COLO829 (cell line): ENCODE data around the gene NDUFAF2.
"Not testable (repeated sequence)": the region's sequence is repeated elsewhere in the genome, so short reads cannot be mapped to it uniquely, and the experiment has no call there.

ENCODE experiments used
- DNase-seq: peaks from one replicate; pipeline ENCODE4 v3.0.0; 2012; ENCODE audit warnings: low spot score

Gene NDUFAF2, protein sequence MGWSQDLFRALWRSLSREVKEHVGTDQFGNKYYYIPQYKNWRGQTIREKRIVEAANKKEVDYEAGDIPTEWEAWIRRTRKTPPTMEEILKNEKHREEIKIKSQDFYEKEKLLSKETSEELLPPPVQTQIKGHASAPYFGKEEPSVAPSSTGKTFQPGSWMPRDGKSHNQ

DNA sequence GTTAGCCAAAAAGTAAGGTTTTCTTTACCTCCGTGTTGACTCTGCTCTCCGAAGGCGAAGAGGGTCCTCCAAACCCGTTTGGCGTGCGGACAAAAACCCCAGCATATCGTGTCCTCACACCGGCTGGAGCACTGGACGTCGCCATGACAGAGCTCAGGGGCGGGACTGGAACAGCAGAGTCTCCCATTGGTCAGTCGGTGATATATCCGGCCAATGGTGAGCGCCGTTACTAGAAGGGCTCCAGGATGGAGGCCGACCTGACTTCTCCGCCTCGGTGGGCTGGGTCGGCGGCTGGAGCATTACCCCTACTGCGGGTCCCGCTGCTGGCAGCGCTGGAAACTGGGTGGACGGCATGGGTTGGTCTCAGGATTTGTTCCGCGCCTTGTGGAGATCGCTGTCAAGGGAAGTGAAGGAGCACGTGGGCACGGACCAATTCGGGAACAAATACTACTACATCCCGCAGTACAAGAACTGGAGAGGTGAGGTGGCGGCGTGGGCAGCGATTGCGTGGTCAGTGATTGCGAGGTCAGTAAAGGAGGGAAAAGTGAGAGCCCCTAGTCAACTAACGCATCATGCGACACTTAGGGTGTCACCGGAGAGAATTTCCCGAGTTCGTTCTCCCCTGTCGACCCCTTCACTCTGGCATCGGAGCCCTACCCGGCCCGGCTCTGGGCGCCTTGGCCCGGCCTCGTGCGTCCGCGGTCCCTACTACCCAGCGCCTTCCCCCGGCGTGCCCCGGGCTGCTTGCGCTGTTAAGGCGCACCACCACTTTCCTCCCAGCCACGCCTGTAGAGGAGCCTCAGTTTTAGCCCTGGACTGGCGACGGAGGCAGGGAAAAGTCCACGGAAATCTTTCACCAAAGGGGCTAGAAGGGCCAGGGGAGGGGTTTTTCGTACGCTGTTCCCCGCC lies at the start of gene NDUFAF2, which contains the start of gene ERCC8:
TSS of gene NDUFAF2 (plus strand) at position 302 of the 909 bp plus-strand sequence. CDS start at position 353, 51 bp downstream.
TSS of gene ERCC8 (minus strand) at position 167 of the 909 bp plus-strand sequence. CDS start at position 105, 62 bp downstream.
- DNase-seq: peak; percentile 81

DNA sequence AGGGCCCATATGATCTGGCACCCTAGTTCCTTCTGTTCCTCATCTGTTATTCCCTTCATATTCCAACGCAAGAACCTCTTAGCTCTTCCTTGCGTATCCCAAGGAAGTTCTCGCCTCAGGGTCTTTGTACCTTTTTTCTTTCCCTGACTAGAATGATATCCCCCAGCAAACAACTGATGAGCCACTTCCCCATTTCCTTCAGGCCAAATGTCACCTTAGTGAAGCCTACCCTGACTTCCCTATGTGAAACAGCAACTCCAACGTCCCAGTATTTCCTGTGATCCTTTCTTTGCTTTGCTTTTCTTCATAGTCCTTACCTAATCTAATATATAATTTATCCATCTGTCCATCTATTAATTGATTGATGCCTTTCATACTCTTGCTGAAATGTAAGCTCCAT lies 48.0 kb upstream of the NDUFAF2 start:
- no peak for DNase-seq

DNA sequence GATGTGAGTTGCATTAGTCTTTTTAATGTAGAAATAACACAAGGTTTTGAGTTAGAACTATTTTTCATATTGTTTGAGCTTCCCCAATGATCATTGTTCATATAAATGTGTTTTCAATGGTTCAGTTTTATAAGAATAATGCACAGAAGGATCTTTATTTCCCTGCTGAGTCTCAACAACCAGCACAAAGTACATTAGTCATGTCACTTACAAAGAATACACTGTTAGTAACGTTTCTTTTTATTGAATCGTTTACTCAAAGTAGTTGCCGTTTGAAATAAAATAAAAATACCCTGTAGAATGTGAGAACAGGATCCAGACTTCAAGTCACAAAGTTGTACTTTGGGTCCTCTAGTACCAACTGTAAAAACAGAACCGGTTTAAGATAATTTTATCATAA lies 41.6 kb upstream of the NDUFAF2 start:
- DNase-seq: peak; percentile 42

DNA sequence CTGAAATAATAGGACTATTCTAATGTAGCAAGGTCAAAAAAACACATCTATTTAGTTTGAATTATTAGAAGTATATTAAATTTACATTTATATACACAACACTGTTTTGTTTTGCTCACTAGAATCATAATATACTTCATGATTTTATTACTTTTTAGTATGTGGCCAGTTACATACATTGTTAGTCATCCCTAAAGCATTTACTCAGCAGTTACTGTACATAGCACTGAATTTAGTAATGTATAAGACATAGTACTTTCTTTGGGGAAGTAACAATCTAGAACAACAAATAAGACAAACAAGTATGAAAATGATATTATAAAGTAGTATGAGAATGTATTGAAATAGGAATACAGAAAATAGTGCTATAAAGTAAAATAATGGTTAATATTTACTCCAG lies 28.4 kb upstream of the NDUFAF2 start:
- DNase-seq: no peak

DNA sequence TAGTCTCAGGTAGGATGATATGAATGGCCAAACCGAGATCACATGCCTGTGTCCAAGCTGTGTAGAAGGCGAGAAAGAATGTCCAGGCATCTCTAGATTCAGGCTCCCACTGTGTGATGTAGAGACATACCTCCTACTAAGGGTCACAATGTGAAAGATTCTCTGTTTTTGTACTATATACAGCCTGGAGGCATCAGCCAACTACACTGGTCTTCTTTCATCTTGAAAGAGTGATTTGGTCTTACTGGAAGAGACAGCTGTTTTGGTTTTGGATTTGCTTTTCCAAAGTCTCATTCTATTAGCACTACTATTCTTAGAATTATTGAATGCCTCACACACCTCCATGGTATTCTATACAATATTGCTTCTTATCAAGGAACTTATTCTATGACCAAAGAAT lies 26.5 kb upstream of the NDUFAF2 start:
- no peak for DNase-seq

DNA sequence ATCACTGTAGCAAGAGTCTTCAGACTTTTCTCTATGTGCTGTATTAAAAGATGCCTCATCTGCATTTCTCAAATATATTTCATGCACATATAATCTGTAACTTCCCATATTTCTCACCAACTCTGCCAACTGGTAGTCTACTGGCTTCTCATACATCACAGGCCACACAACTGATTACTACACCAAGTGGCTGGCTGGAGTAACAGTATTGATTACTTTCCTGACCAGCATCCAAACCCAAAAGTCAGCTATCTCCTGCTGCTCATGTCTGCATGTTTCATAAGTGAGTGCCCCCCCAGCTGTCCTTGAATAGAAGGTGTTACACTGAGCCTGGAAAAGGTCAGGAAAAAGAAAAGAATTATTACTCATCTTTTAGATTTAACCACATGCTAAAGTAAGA lies 17.6 kb upstream of the NDUFAF2 start:
- DNase-seq: no peak

DNA sequence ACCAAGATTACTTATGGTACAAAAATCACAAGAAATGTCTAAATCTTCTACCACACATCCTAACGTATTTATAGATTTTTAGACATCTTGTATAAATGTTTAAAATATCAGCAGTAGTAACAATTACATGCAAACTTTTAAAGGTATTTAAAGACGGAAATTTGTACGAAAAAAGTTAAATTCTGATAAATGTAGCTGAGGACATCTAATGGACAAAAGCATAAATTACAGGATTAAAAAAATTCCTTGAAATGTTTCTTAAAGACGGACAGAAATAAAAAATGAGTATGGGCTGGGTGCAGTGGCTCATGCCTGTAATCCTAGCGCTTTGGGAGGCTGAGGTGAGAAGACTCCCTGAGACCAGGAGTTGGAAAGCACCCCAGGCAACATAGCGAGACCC lies 16.0 kb upstream of the NDUFAF2 start:
- no peak for DNase-seq

DNA sequence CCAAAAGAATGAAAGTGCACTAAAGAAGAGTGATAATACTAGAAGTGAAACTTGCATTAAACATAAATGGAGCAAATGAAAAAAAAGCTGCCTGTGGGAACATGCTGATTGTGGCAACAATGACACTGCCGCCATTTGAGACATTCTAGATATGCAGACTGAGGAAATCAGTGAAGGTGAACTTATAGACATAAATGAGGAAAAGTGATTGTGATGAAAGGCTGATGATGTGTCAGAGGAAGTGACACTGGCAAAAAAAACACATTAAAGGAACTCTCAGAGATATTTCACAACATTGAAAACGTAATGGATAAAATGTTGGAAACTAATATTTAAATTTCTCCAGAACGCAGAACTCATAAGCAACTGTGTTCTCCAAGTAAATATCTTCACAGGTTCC lies 1.4 kb upstream of the NDUFAF2 start:
- DNase-seq: no peak

DNA sequence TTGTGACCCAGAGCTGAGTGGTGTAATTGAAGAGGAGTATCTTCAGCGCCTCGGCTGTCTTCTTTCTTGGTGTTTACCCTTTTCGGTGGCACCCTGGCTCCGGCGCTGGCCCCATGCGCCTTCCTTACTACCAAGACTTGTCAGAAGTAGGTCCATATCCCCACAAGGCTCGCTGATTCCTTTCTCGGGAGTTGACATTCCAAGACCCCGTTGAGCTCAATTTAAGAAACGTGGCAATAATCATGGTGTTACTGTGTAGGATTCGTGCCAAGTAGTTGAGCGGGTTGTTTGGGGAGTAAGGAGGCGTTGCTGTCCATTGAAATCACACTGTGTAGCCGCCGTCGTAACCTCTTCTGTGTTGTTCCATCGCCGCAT lies 795 bp downstream of the NDUFAF2 start:
- DNase-seq: no peak

DNA sequence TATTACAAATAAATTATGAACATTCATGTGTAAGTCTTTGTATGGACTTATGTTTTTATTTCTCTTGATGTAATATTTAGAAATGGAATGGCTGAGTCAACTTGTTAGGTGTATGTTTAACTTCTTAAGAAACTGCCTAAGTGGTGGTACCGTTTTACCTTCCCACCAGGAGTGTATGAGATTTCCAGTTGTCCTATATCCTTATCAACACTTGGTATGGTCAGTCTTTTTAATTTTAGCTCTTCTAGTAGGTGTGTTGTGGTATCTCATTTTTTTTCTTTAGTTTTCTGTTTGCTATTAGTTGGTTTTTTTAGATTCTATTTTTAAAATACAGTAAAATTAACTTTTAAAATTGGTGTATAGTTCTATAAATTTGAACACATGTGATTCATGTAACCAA lies 3.7 kb downstream of the NDUFAF2 start:
- DNase-seq: no peak

DNA sequence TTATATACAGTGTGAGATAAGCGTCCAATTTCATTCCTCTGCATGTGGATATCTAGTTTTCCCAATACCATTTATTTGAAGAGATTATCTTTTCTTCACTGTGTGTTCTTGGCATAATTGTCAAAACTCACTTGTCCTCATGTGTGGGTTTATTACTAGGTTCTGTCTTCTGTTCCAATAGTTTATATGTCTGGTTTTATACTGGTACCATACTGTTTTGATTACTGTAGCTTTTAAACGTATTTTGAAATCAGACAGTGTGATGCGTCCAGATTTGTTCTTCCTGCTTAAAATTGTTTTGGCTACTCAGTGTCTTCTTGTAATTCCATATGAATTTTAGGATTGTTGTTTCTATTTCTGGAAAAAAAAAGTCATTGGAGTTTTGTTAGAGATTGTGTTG lies 10.2 kb downstream of the NDUFAF2 start:
- DNase-seq: no peak

DNA sequence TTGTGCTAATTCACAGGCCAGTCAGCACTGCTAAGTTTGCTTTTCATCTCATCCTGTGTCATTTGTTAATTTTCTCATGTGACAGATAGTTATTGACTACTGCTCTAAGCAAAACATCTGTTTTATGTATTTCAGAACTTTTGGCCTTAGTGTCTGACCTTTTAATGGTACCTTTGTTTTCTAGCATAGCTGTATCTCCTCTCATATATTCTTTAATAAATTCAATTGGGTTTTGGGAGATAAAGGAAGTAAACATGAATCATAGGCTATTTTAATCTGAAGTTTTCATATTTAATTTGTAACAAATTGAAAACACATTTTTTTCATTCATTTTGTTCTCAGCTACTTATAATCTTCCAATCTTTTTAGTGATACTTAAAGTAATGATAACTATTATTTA lies 13.1 kb downstream of the NDUFAF2 start:
- DNase-seq: no peak

DNA sequence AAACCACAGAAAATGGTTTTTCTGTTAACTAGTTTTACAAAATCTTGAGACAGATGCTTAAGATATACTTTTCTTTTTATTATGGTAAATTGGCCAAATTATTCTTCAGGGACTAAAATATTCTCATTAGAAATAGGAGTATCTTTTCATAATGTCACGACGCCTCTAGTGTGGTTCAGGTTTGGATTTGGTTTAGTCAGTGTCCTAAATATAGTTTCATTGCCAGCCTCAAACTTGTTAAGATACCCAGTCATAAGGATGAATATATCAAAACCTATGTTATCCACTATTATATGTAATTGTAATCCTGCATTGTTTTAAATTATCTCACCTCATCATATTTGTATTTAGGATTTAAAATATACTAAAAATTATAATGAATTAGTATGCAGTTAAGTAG lies 13.7 kb downstream of the NDUFAF2 start:
- no peak for DNase-seq

DNA sequence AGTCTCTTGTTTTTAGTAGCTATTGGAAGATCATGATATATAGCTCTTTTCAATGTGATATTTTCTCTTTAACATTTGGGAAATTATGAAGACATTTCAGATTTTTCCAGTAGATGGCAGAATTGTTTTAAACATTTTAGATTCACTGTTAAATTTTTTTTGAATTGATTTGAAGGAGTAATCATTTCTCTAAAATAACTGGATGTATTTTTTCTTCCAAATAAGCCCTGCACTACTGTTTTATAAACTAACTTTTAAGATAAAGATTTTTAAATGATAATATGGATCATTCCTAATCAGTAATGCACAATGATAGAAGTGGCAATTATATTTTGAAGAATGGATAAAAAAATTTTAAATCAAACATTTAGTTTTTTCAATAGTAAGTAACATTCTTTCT lies 14.2 kb downstream of the NDUFAF2 start:
- DNase-seq: peak; percentile 6

DNA sequence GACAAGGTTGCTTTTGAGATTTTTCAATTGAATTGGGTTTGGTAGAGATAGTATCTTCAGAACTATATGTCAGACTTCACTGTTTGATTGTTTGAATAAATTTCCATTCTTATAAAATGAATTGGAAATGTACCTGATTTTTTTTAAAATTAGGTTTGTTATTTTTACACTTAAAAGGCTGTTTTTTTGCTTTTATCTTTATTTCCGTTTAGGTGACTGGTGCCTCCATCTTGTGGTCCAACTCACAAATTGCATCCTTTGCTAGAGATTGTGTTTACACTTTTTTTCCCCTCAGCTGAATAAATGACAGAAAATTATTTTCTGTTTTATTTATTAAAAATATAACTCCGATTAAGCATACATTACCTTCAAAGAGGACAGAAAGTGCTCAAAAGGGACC lies 15.6 kb downstream of the NDUFAF2 start:
- no peak for DNase-seq

DNA sequence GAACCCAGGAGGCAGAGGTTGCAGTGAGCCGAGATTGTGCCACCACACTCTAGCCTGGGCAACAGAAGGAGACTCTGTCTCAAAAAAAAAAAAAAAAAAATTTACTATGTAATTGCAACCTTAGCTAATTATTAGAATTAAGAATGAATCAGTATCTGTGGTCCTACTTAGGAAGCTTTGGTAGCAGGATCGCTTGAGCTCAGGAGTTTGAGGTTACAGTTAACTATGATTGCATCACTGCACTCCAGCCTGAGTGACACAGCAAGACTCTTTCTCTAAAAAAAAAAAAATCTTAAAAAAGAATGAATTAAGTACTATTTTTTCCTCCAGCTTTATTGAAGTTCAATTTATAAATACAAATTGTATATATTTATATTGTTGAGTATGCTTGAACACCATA lies 16.7 kb downstream of the NDUFAF2 start:
- no peak for DNase-seq

DNA sequence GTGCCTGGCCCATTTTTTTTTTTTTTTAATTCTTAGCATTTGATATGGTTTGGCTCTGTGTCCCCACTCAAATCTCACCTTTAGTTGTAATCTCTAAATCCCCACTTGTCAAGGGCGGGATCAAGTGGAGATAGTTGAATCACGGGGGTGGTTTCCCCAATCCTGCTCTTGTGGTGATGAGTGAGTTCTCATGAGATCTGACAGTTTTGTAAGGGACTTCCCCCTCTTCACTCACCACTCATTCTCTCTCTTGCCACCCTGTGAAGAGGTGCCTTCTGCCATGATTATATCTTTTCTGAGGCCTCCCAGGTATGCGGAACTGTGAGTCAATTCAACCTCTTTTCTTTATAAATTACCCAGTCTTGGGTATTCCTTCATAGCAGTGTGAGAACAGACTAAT lies 27.2 kb downstream of the NDUFAF2 start:
- DNase-seq: no peak

DNA sequence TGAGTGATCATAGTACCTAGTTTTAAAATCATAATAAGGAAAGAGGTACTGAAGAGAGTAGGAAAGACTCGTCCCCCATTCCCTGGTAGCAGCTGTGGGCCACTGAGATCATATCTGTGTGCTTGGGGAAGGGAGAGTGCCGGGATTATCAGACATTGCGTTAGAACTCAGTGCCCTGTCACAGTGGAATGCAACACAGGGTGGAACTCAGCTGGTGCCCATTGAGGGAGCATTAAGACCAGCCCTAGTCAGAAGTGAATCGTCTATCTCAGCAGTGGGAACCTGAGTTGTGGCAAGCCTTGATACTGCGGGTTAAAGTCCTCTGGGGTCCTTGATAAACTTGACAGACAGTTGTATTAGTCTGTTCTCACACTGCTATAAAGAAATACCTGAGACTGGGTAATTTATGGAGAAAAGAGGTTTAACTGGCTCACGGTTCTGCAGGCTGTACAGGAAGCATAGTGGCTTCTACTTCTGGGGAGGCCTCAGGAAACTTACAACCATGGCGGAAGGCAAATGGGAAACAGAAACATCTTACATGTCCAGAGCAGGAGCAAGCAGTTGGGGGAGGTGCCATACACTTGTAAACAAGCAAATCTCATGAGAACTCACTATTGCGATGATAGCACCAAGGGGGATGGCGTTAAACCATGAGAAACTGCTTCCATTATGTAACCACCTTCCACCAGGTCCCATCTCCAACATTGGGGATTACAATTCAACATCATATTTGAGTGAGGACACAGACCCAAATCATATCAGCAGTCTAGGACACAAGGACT lies 33.1 kb downstream of the NDUFAF2 start:
- no peak for DNase-seq

DNA sequence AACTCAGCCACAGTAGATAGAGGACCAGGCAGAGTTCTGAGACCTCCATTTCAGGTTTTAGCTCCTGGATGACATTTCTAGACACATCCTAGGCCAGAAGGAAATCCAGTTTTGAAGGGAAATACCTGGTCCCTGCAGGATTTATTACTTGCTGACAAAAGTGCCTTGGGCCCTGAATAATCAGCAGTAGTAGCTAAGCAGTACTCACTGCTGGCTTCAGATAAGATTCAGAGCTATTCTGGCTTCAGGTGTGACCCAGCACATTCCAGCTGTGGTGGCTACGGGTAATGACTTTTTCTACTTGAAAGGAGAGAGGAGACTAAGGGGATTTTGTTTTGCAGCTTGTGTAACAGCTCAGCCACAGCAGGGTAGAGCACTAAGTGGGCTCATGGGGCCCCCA lies 34.0 kb downstream of the NDUFAF2 start:
- DNase-seq: no peak

DNA sequence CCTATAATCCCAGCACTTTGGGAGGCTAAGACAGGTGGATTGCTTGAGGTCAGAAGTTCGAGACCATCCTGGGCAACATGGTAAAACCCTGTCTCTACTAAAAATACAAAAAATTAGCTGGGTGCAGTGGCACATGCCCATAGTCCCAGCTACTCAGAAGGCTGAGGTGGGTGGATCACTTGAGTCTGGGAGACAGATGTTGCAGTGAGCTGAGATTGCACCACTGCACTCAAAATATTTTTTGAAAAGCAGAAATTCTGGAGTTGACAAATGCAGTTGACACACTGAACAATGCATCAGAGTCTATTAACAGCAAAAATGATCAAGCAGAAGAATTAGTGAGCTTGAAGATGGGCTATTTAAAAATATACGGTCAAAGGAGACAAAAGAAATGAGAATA lies 35.5 kb downstream of the NDUFAF2 start:
- no peak for DNase-seq

DNA sequence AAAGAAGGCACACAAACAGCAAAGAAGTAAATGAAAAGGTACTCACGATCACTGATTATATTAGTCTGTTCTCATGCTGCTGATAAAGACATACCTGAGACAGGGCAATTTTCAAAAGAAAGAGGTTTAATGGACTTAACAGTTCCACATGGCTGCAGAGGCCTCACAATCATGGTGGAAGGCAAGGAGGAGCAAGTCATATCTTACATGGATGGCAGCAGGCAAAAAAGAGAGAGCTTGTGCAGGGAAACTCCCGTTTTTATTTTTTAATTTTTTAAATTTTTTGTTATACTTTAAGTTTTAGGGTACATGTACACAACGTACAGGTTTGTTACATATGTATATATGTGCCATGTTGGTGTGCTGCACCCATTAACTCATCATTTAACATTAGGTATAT lies 37.1 kb downstream of the NDUFAF2 start:
- not testable (repeated sequence) for DNase-seq

DNA sequence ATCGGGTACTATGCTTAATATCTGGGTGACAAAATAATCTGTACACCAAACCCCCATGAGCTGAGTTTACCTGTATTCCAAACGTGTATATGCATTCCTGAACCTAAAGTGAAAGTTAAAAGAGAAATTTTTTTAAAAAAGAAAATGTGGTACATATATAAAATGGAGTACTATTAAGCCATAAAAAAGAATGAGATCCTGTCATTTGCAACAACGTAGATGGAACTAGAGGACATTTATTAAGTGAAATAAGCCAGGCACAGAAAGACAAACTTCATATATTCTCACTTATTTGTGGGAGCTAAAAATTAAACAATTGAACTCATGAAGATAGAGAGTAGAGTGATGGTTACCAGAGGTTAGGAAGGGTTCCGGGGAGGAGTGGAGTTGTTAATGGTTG lies 44.8 kb downstream of the NDUFAF2 start:
- DNase-seq: no peak

DNA sequence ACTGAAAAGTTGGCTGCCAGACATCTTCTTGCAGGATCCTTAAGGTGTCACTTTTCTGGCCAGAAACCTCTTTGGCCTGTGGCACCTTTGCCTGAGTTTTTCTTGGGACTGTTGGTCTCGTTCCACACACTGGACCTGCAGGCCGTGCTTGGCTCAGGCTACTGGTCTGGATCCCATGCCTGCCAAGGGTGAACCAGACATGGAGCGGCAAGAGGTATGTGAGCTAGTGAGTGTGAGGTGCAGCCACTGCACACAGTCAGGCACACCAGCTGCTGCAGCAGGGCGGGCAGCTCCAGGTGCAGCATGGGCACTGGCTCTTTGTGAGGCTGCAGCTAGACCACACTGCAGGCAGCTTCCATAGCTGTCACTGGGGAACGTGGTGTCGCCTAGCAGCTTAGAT lies 47.9 kb downstream of the NDUFAF2 start:
- DNase-seq: no peak
